Measurements from ENCODE around the gene BCL11A. TPM values are rescaled to one million over a fixed set of nuclear protein-coding genes. Genes with fewer than 3 reads are reported as not detected.

The BCL11A gene
- total RNA-seq, 3 donors from 2014 or later (not counting 1 experiment from before 2014, with no cell fraction given) = 2.6 to 3.5 (median 3.0) TPM

GRCh38 chr2:60544062-60544461, 9.4 kb downstream of the BCL11A start:
- H3K27ac Mint-ChIP-seq = no peak overlapping the region
- peak overlapping the region; percentile 31 for H3K27ac ChIP-seq (ENCODE audit: low read length)
- no peak for ATAC-seq
- no peaks in the 10 kb centered on the region for H3K36me3 Mint-ChIP-seq
- peaks cover 38% of the 10 kb centered on the region for H3K27me3 ChIP-seq (ENCODE audit: control insufficient read depth, insufficient read depth, low read length)
- H3K4me3 ChIP-seq (ENCODE audit: low read length) = no peak overlapping the region
- DNase-seq = no peak
- 74% methylated on average over 7 of the region's 7 CpGs for WGBS (ENCODE audit: insufficient coverage)
- H3K4me1 Mint-ChIP-seq = peaks cover 3 to 10% of the 10 kb centered on the region in 2 donors
- peaks cover 6% of the 10 kb centered on the region for H3K4me1 ChIP-seq (ENCODE audit: control insufficient read depth, insufficient read depth, low read length)
- H3K36me3 ChIP-seq (ENCODE audit: control insufficient read depth, insufficient read depth, low read length) = no peaks in the 10 kb centered on the region
- no peaks in the 10 kb centered on the region for H3K9me3 ChIP-seq (ENCODE audit: control insufficient read depth, insufficient read depth, low read length)
- intact Hi-C loops (cut with micrococcal nuclease) = no loop called here
- peaks cover 43 to 76% of the 10 kb centered on the region in 2 donors for H3K27me3 Mint-ChIP-seq (ENCODE audit: low read depth in 2 of 2)
- no peak for TF ChIP-seq CTCF (IDR thresholded peaks at IDR 0.05)
- H3K4me3 Mint-ChIP-seq = no peak overlapping the region
- H3K9me3 Mint-ChIP-seq = no peaks in the 10 kb centered on the region

GRCh38 chr2:60541056-60541651, 12.3 kb downstream of the BCL11A start:
- Mint-ChIP-seq H3K27me3 (ENCODE audit: low read depth in 2 of 2) (peaks cover 30 to 66% of the 10 kb centered on the region in 2 donors), H3K4me3 (no peak overlapping the region), H3K27ac (no peak overlapping the region), H3K9me3 (no peaks in the 10 kb centered on the region), H3K36me3 (no peaks in the 10 kb centered on the region), H3K4me1 (peaks cover 0 to 6% of the 10 kb centered on the region in 2 donors)
- Histone ChIP-seq H3K27ac (ENCODE audit: low read length) (no peak overlapping the region), H3K9me3 (ENCODE audit: control insufficient read depth, insufficient read depth, low read length) (no peaks in the 10 kb centered on the region), H3K4me1 (ENCODE audit: control insufficient read depth, insufficient read depth, low read length) (peaks cover 5% of the 10 kb centered on the region), H3K36me3 (ENCODE audit: control insufficient read depth, insufficient read depth, low read length) (no peaks in the 10 kb centered on the region), H3K27me3 (ENCODE audit: control insufficient read depth, insufficient read depth, low read length) (peaks cover 19% of the 10 kb centered on the region), H3K4me3 (ENCODE audit: low read length) (no peak overlapping the region)
- intact Hi-C loops (cut with micrococcal nuclease) = no loop called here
- TF ChIP-seq CTCF (IDR thresholded peaks at IDR 0.05) = no peak
- ATAC-seq (no peak), DNase-seq (no peak)
- WGBS (ENCODE audit: insufficient coverage) = 87% methylated on average over 2 of the region's 3 CpGs

GRCh38 chr2:60540074-60540473, 13.4 kb downstream of the BCL11A start:
- Histone ChIP-seq H3K9me3 (ENCODE audit: control insufficient read depth, insufficient read depth, low read length) (no peaks in the 10 kb centered on the region), H3K4me1 (ENCODE audit: control insufficient read depth, insufficient read depth, low read length) (peaks cover 1% of the 10 kb centered on the region), H3K27me3 (ENCODE audit: control insufficient read depth, insufficient read depth, low read length) (peaks cover 10% of the 10 kb centered on the region), H3K27ac (ENCODE audit: low read length) (no peak overlapping the region), H3K36me3 (ENCODE audit: control insufficient read depth, insufficient read depth, low read length) (no peaks in the 10 kb centered on the region), H3K4me3 (ENCODE audit: low read length) (no peak overlapping the region)
- 79% methylated on average over 2 of the region's 2 CpGs for WGBS (ENCODE audit: insufficient coverage)
- Mint-ChIP-seq H3K4me1 (peaks cover 0 to 4% of the 10 kb centered on the region in 2 donors), H3K27ac (no peak overlapping the region), H3K4me3 (no peak overlapping the region), H3K27me3 (ENCODE audit: low read depth in 2 of 2) (peaks cover 27 to 66% of the 10 kb centered on the region in 2 donors), H3K9me3 (no peaks in the 10 kb centered on the region), H3K36me3 (no peaks in the 10 kb centered on the region)
- TF ChIP-seq CTCF (IDR thresholded peaks at IDR 0.05) = no peak
- no peak for DNase-seq
- intact Hi-C loops (cut with micrococcal nuclease) = no loop called here
- ATAC-seq = no peak

GRCh38 chr2:60539140-60539539, 14.3 kb downstream of the BCL11A start:
- Histone ChIP-seq H3K4me3 (ENCODE audit: low read length) (no peak overlapping the region), H3K36me3 (ENCODE audit: control insufficient read depth, insufficient read depth, low read length) (no peaks in the 10 kb centered on the region), H3K9me3 (ENCODE audit: control insufficient read depth, insufficient read depth, low read length) (no peaks in the 10 kb centered on the region), H3K4me1 (ENCODE audit: control insufficient read depth, insufficient read depth, low read length) (no peaks in the 10 kb centered on the region), H3K27ac (ENCODE audit: low read length) (no peak overlapping the region), H3K27me3 (ENCODE audit: control insufficient read depth, insufficient read depth, low read length) (peaks cover 7% of the 10 kb centered on the region)
- intact Hi-C loops (cut with micrococcal nuclease) = no loop called here
- DNase-seq = no peak
- Mint-ChIP-seq H3K36me3 (no peaks in the 10 kb centered on the region), H3K27me3 (ENCODE audit: low read depth in 2 of 2) (peaks cover 20 to 66% of the 10 kb centered on the region in 2 donors), H3K4me1 (no peaks in the 10 kb centered on the region), H3K9me3 (no peaks in the 10 kb centered on the region), H3K4me3 (no peak overlapping the region), H3K27ac (no peak overlapping the region)
- 96% methylated on average over 5 of the region's 5 CpGs for WGBS (ENCODE audit: insufficient coverage)
- no peak for TF ChIP-seq CTCF (IDR thresholded peaks at IDR 0.05)
- ATAC-seq = no peak
